HL-60/S4 treated with phorbol 12-myristate 13-acetate at 8.2 ng/mL for 4 days and 3 days (cell line): ENCODE results near the gene ELMO1.

ENCODE experiments used
- in situ Hi-C: fragments of 300-500 bp; cut with MboI; formaldehyde crosslinking; loops from 2 replicates; pipeline ENCODE4 v1.15.0; 2022; ENCODE audit warnings: low sequenced_read_pairs

The ELMO1 gene

DNA sequence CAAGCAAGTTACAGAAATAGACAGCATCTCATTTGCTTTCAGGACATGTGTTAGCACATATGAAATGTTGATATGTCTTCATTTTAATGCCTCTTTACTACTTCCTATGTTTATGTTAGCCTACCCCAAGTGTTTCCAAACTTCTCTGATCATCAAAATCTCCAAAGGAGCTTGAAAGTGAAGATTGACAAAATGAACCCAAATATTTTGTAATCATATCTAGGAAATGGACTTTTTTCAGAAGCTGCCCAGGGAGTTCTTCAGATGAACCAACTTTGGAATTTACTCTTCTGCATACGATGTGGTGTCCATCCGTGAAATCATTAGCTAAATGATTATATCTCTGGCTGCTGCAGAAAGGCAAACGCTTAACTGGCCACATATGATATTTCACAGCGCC lies 623.2 kb downstream of the ELMO1 start:
- in situ Hi-C loops, result no loop called here

DNA sequence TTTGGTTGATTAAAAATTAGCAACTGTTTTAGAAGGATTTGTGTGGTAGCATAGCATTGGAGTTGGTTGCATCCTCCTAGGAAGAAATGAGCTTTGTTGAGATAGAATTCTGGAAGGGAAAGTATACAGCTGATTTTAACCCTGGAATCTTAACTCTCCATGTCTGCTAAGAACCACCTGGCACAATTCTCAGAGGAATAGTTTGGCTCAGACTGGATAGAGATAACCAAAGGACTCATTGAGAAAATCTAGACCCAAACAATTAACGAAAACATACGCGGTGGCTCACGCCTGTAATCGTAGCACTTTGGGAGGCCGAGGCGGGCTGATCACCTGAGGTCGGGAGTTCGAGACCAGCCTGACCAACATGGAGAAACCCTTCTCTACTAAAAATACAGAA lies 625.3 kb downstream of the ELMO1 start:
- in situ Hi-C loops, result no loop called here

DNA sequence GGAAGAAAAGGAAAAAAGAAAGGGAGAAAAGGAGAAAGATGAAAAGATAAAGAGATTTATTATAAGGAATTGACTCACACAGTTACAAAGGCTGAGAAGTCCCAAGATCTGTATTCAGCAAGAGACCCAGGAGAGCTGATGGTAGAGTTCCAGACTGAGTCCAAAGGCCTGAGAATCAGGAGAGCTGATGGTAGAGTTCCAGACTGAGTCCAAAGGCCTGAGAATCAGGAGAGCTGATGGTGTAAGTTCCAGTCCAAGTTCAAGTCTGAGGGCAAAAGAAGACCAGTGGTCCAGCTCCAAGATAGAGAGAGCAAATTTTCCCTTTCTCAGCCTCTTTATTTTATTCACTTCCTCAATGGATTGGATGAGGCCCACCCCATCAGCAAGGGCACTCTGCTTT lies 627.0 kb downstream of the ELMO1 start:
- in situ Hi-C loops, result no loop called here

DNA sequence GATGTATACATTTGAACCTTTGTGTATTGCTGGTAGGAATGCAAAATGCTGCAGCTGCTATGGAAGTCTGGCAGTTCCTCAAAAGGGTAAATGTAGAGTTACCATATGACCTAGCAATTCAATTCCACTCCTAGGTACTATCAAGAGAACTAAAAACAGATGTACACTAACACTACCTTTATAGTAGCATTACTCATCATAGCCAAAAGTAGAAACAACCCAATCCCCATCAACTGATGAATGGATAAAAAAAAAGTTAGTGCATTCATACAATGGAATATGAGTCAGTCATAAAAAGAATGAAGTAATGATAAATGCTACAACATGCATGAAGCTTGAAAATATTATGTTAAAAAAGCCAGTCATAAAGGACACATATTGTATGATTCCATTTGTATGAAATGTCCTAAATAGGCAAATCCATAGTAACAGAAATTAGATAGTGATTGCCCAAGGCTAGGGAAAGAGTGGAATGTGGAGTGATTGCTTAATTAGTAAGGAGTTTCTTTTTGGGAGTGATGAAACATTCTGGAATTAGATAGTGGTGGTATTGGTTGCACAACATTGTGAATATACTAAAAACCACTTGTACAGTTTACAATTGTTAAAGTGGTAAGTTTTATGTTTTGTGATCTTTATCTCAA lies 628.0 kb downstream of the ELMO1 start:
- in situ Hi-C loops, result no loop called here

DNA sequence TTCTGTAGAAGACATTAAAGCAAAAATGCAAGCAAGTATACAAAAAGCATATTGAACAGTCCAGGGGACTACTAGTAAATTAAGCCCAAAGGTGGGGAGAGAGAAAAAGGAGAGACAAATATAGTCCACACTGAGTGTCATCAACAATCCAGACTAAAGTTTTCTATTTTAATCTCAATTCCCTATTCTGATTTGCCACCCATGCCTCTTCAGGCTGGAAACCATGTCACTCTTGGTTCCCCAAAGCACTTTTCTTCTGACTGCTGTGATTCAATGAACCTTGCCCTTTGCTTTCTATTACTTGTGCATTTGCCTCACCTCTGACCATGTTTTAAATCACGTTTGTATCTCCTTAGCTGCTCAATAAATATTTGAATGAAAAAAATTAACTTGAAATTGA lies 629.0 kb downstream of the ELMO1 start:
- in situ Hi-C loops, result no loop called here

DNA sequence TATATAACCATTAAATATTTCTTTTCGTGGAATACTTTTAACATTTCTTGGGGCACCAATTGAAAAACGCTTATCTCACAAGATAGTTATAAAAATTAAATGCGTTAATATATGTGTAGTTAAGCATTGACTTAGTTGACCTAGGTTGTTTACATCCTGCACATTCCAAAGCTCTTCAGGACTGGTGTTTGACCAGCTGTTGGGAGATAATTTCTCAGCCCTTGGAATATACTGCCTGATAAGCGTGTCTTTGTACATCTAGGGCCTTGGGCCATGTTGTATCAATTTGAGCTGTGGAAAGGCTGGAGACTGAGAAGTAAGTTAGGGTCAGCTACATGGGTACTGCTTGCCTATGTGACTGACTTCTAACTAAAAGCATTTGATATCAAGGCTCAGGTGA lies 634.4 kb downstream of the ELMO1 start:
- in situ Hi-C loops, result no loop called here

DNA sequence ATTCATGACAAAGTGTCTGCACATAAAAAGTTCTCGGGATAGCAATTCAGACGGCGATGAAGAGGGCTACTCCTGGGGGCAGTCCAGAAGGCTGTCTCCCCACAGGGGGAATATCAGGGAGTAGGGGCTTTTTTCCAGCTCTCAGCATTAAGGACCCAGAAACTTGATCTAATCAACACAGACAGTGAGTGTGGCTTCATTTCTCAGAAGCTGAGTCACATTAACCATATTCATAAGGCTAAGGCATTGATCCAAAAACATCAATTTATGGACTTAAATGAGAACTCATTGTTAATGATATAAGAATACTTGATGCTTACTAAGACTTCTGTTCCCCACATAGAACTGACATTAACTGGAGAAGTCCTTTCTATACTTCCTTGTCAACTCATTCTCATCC lies 636.9 kb downstream of the ELMO1 start:
- in situ Hi-C loops, result no loop called here

DNA sequence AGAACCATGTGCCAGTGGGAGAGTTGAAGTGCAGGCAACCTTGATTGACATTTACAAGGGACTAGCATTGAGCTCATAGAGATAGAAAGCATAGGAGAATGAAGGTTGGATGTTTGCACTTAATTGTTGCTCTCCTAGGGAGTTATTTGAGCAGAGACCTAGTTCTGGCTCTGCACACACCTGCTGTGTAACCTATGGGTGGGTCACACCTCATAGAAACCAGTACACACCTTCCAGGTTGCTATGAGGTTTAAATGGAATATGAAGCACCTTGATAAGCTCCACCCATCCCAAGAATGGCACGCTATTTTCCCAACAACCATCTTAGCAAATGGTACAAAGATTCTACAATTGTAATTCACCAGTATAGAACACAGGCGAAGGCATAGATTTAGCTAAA lies 638.2 kb downstream of the ELMO1 start:
- in situ Hi-C loops, result no loop called here

DNA sequence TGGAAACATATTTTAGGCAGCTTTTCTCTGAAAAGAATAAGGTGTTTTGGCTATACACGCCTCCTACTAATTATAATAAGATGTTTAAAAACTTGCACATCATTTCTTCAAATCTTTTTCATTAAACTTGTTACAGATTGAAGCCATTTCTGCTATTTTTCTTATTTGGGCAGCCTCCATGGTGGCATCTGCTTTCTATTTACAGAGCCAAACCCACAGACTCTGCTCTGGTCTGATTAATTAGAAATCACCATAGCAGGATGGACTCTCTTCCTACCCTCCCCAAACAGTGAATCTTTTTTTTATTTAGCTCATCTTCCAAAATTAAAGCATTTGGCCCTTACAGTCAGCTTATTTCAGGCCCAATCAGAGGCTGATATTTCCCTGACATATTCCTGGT lies 638.6 kb downstream of the ELMO1 start:
- in situ Hi-C loops, result no loop called here

DNA sequence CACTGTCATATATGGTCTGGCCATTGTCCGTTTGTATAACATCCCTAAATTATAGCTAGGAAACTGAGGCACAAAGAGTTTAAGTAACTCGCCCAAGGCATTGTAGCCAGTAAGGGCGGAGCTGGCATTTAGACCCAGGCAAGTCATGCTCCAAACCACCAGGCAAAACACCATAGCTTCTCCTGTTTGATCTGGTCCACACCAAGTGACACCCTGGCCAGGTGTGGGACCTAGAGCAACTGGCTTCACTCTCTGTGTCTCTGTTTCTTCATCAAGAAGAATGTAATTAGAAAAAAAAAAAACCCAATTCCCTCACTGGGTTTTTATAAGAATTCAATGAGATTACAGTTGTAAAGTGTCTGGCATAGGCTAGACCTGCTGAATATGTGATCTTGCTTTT lies 639.2 kb downstream of the ELMO1 start:
- in situ Hi-C loops, result no loop called here

DNA sequence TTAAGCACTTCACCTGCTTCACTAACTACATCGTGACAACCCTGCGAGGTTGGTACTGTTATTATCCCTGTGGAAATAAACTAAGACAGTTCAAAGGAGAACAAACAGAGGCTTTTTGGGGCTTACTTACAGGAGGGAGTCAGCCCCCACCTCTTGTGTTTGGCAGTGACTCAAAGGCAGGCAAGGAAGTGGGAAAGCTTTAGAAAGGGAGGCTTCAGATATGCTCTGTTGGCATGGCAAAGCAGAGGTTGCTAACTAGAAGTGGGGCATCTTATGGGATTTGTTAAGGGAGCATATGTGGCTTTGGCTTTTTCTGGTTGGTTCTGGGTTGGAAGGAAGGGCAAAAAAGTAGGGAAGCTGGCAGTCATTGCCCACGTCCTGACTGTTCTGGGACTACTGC lies 639.6 kb downstream of the ELMO1 start:
- in situ Hi-C loops, result no loop called here

DNA sequence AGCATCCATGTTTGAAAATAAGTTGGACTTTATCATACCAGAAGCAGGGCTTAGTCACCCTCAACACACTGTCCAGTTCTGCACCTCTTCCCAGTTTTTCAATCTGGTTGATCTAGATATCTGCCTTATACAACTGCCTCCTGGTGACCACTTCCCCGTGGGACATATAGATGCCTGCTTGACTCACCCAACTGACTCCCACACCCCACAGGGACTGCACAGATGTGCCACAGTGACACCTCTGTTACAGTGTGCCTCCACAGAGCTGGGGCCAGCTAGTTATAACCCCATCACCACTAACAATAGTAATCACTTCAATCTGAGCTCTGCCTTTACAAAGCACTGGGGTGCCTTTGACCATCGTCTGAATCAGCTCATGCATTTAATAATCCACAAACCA lies 641.8 kb downstream of the ELMO1 start:
- in situ Hi-C loops, result no loop called here
